OCI-M2 (cell line): ENCODE measurements around the gene PTPRE.

Experiments used
- DNase-seq: peaks from one replicate; lab custom pipeline; 2025; ENCODE audit not compliant: unreplicated experiment; lab: John Stamatoyannopoulos, UW

The PTPRE gene

GRCh38 chr10:128111696-128112095 is 204.8 kb downstream of the PTPRE start:
- DNase-seq, result no peak

DNA sequence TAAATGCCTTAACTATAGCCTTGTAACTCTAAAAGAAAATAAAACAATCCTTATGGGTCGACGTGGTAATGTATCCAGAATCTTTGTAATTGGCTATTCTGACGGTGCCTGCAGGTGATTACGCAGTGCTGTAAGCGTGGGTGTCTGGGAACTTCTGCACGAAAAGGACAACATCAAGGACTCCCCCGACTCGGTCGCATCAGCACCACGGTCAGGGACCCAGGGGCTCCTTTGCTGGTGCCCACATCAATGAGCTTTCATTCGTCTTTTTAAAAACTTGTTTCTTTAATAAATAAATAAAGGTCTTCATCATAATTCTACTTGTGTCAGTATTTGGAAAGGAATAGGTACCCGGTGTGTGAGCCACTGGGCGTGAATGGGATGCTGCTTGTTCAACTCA is 206.1 kb downstream of the PTPRE start:
- no peak for DNase-seq

- no peak for DNase-seq
These were observed 208.0 kb downstream of the PTPRE start for GRCh38 chr10:128114901-128115300.

DNA sequence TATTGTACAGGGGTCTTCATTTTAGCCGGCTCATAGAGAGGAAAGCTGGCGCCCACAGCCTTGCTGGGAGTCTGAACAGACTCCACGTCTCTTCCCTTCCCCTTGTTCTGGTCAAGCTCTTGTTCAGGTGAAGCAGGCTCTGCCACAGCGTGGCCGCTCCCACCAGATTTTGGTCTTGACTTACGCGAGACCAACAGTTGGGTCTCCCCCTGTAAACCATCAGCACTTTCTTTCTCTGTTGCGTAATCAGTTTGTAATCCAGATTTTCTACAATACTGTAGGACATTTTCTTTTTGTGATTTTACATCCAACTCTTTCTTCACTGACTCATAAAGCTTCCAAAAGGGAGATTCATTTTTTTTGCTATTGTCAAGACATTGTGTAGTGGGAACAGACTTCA is 208.5 kb downstream of the PTPRE start:
- DNase-seq, result no peak

DNA sequence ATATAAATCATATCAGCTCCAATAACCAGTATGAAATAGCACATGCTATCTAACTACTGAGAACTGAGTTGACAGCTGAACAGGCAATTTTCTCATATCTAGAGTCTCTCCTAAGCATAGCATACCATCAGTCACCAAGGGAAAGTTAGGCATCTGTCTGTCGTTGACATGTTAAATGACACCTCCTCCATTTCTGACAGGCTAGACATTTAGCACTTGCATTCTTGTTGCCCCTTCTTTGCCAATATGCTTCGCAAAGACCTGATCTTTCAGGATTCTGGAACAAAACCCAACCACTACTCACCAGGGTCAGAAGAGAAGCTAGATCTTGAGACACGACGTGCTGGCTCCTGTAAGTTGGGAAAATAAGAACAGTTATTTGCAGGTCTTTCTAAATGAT is 209.3 kb downstream of the PTPRE start:
- no peak for DNase-seq

DNA sequence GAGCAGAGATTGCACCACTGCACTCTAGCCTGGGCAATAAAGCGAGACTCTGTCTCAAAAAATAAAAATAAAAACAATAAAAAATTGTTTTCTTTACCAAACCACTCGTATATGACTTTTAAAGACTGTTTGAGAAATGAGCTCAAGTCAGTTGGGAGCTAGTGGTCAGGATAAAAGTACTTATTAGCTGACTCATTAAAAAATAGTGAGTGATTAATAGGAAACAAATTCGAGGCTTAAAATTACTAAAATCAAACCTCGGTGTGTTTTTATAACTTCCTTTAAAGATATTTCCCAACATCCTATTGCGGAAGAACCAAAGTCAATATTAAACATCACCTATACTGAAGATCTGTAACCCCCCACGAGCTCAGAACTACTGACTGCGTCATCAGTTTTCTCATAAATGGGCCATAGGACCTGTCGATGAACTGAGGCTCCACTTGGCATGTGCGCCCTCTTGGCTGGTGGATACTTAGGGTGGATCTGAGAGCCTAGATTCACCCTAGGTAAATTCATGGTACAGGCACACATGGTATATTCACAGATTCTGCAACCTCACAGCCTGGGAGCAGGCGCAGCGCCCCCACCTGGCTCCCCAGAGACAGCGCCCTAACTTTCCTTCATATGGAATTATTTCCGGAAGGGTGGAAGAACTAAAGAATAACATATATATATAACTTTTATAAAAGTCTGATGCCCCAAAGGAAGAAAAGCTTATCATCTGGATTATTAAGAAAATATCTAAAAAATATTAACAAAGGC is 210.1 kb downstream of the PTPRE start:
- DNase-seq, result no peak

DNA sequence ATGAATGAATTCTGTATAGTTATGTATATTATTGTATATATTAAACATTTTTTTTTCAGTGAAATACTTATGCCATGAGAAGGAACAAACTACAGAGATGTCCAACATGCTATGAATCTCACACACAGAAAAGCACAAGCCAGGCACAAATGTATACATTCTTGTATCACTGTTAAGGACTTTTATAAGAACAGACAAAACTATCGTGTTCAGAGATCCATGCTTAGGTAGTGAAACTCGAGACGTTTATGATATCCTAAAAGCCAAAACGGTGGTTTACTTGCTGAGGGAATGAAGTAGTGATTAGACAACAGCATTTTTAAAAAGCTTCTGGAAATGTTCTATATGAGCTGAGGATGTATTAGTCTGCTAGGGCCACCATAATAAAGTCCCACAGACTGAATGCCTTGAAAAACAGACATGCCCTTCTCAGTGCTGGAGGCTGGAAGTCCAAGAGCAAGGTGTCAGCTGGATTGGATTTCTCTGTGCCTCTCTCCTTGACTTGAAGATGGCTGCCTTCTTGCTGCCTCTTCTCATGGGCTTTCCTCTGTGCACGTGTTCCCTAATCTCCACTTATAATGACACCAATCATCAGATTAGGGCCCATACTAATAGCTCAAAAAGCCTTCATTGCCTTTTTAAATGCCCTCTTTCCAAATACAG is 215.0 kb downstream of the PTPRE start:
- DNase-seq, result no peak

- DNase-seq, result no peak
These were observed 216.0 kb downstream of the PTPRE start for GRCh38 chr10:128122931-128123330.

DNA sequence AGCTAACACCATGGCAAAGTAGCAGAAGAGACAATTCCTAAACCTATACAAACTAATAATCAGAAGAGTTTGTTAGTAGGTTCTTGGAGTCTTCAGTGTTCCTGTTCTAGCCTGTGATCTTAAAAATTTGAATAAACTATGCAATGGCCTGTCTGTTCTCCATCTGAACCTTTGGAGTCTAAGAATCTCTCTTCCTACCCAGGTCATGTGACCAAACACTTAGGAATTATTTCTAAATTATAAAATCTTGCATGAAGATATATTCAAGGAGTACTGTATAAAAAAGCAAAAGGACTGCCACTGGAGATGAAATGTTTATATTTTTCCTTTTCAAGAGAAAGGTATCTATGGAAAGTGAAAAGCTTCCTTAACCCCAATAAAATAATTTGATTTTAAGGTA is 216.9 kb downstream of the PTPRE start:
- no peak for DNase-seq

DNA sequence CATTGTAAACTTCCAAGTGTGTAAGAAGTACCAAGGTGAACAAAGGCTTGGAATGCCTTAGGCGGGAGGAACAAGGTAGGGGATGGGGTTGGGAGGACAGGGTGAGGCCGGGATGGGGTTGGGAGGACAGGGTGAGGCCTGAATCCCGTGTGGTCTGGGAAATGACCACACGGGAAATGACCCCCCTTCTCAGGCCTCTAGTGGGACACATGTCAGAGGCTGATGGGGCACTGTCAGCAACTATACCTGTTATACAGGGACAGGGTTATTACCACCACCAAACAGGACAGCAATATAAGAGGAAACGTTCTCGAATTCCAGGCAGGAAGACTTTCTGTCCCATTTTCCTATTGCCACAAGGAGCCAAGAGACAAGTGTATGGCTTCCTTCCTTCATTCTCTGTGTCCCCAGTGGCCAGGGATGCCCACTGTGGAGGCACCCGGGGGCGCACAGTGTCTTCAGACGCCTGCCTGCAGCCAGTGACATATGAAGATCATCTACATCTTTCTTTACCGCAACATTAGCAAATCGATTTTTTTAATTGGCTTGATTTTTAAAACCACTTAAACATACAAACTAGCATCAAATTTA is 218.0 kb downstream of the PTPRE start:
- DNase-seq, result no peak

- DNase-seq, result no peak
These were observed 218.6 kb downstream of the PTPRE start for GRCh38 chr10:128125416-128125943.

GRCh38 chr10:128125944-128126764 is 219.3 kb downstream of the PTPRE start, which contains the start of gene MKI67:
Gene MKI67 (minus strand): TSS chr10:128126423. CDS start chr10:128125667, 756 bp downstream.
- no peak for DNase-seq

DNA sequence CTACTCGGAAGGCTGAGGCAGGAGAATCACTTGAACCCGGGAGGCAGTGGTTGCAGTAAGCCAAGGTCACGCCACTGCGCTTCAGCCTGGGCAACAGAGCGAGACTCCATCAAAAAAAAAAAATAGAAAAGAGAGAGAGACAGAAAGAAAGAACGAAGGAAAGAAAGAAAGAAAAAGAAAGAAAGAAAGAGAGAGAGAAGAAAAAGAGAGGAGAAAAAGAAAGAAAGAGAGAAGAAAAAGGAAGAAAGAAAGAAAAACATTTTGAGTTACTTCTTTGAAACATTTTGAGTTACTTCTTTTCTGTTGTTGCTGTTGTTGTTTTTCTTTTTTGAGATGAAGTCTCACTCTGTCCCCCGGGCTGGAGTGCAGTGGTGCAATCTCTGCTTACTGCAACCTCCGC is 221.7 kb downstream of the PTPRE start:
- no peak for DNase-seq

DNA sequence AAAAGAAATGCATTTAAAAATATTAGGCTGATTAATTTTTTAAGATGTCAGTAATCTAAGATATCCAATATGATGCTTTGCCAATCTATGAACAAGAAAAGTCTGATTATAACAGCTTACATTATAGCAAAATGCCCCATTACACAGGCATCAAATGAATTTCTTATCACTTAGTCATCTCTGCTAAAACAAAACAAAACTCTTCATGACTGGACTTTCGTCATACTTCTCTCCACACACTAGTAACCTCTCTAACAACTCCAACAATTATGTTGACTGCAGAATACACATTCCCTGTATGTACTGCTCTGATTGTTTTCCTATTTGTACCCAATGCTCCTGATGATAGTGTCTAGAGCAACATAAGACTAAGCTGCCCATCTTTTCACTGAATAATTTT is 223.1 kb downstream of the PTPRE start:
- no peak for DNase-seq
